Muscle layer of duodenum (tissue), 2 donors: Measurements from ENCODE around the gene CHL1.

Source experiments
- H3K27ac ChIP-seq: one replicate; pipeline ENCODE4 v1.7.0; 2013; ENCODE audit warnings: mild to moderate bottlenecking, low read length
- H3K27me3 ChIP-seq: one replicate; pipeline ENCODE4 v1.7.0; 2013; ENCODE audit warnings: low read depth, mild to moderate bottlenecking, control low read depth, low read length
- H3K36me3 ChIP-seq, 2 donors: one replicate each; pipeline ENCODE4 v1.7.0; 2013; ENCODE audit warnings: low read length in 2 of 2, control low read depth in 1 of 2, mild to moderate bottlenecking in 1 of 2; ENCODE audit not compliant: insufficient read depth in 2 of 2, control insufficient read depth in 1 of 2
- H3K4me1 ChIP-seq, 2 donors: one replicate each; pipeline ENCODE4 v1.7.0; 2013; ENCODE audit warnings: low read length in 2 of 2, mild to moderate bottlenecking in 2 of 2, control low read depth in 1 of 2, moderate library complexity in 1 of 2; ENCODE audit not compliant: insufficient read depth in 2 of 2, control insufficient read depth in 1 of 2
- H3K4me3 ChIP-seq, 2 donors: one replicate each; pipeline ENCODE4 v1.7.0; 2013; ENCODE audit warnings: low read length in 2 of 2, low read depth in 1 of 2, mild to moderate bottlenecking in 1 of 2
- H3K9me3 ChIP-seq, 2 donors: one replicate each; pipeline ENCODE4 v1.7.0; 2013; ENCODE audit warnings: low read length in 2 of 2, control low read depth in 1 of 2, mild to moderate bottlenecking in 1 of 2; ENCODE audit not compliant: control insufficient read depth in 1 of 2
- donor health status: healthy.

The CHL1 gene

GRCh38 chr3:418239-418929 is 221.8 kb downstream of the CHL1 start:
- no peak overlapping the region for H3K4me3 ChIP-seq
- H3K36me3 ChIP-seq: no peaks in the 10 kb centered on the region
- no peaks in the 10 kb centered on the region for H3K9me3 ChIP-seq
- H3K4me1 ChIP-seq: no peaks in the 10 kb centered on the region
- no peaks in the 10 kb centered on the region for H3K27me3 ChIP-seq
- no peak overlapping the region for H3K27ac ChIP-seq

- Histone ChIP-seq H3K27ac (no peak overlapping the region), H3K36me3 (no peaks in the 10 kb centered on the region), H3K27me3 (no peaks in the 10 kb centered on the region), H3K4me1 (no peaks in the 10 kb centered on the region), H3K9me3 (no peaks in the 10 kb centered on the region), H3K4me3 (no peak overlapping the region)
These were observed 224.0 kb downstream of the CHL1 start for GRCh38 chr3:420584-420983.

- no peak overlapping the region for H3K4me3 ChIP-seq
- no peaks in the 10 kb centered on the region for H3K9me3 ChIP-seq
- H3K4me1 ChIP-seq: no peaks in the 10 kb centered on the region
- H3K27ac ChIP-seq: no peak overlapping the region
- H3K36me3 ChIP-seq: no peaks in the 10 kb centered on the region
- no peaks in the 10 kb centered on the region for H3K27me3 ChIP-seq
These were observed 228.5 kb downstream of the CHL1 start for GRCh38 chr3:425079-425478.

GRCh38 chr3:426072-426471 is 229.5 kb downstream of the CHL1 start:
- Histone ChIP-seq H3K4me3 (no peak overlapping the region), H3K9me3 (no peaks in the 10 kb centered on the region), H3K27ac (no peak overlapping the region), H3K27me3 (no peaks in the 10 kb centered on the region), H3K4me1 (no peaks in the 10 kb centered on the region), H3K36me3 (no peaks in the 10 kb centered on the region)

GRCh38 chr3:427128-427527 is 230.6 kb downstream of the CHL1 start:
- H3K27ac ChIP-seq: no peak overlapping the region
- no peaks in the 10 kb centered on the region for H3K36me3 ChIP-seq
- no peak overlapping the region for H3K4me3 ChIP-seq
- no peaks in the 10 kb centered on the region for H3K9me3 ChIP-seq
- H3K4me1 ChIP-seq: no peaks in the 10 kb centered on the region
- no peaks in the 10 kb centered on the region for H3K27me3 ChIP-seq

- Histone ChIP-seq H3K36me3 (no peaks in the 10 kb centered on the region), H3K9me3 (no peaks in the 10 kb centered on the region), H3K27me3 (no peaks in the 10 kb centered on the region)
These were observed 233.6 kb downstream of the CHL1 start for GRCh38 chr3:430186-430585.

GRCh38 chr3:435161-435560 is 238.6 kb downstream of the CHL1 start:
- no peaks in the 10 kb centered on the region for H3K27me3 ChIP-seq
- H3K9me3 ChIP-seq: no peaks in the 10 kb centered on the region
- no peaks in the 10 kb centered on the region for H3K36me3 ChIP-seq
- H3K27ac ChIP-seq: no peak overlapping the region
- no peak overlapping the region for H3K4me3 ChIP-seq
- no peaks in the 10 kb centered on the region for H3K4me1 ChIP-seq

More at GRCh38 chr3:430186-430585, 233.6 kb downstream of the CHL1 start:
- Histone ChIP-seq H3K4me1 (no peaks in the 10 kb centered on the region), H3K27ac (no peak overlapping the region), H3K4me3 (no peak overlapping the region)

- Histone ChIP-seq H3K27me3 (no peaks in the 10 kb centered on the region), H3K4me1 (no peaks in the 10 kb centered on the region), H3K4me3 (no peak overlapping the region), H3K27ac (no peak overlapping the region), H3K9me3 (no peaks in the 10 kb centered on the region), H3K36me3 (no peaks in the 10 kb centered on the region)
These were observed 239.5 kb downstream of the CHL1 start for GRCh38 chr3:436053-436452.

GRCh38 chr3:440826-441225 is 244.3 kb downstream of the CHL1 start:
- Histone ChIP-seq H3K36me3 (no peaks in the 10 kb centered on the region), H3K9me3 (no peaks in the 10 kb centered on the region), H3K27ac (no peak overlapping the region), H3K4me3 (no peak overlapping the region), H3K4me1 (no peaks in the 10 kb centered on the region), H3K27me3 (no peaks in the 10 kb centered on the region)

GRCh38 chr3:445960-446359 is 249.4 kb downstream of the CHL1 start:
- no peak overlapping the region for H3K4me3 ChIP-seq
- H3K27me3 ChIP-seq: no peaks in the 10 kb centered on the region
- H3K4me1 ChIP-seq: no peaks in the 10 kb centered on the region
- H3K36me3 ChIP-seq: no peaks in the 10 kb centered on the region
- no peaks in the 10 kb centered on the region for H3K9me3 ChIP-seq
- H3K27ac ChIP-seq: no peak overlapping the region

GRCh38 chr3:447671-448070 is 251.1 kb downstream of the CHL1 start:
- no peaks in the 10 kb centered on the region for H3K4me1 ChIP-seq
- no peaks in the 10 kb centered on the region for H3K27me3 ChIP-seq
- H3K9me3 ChIP-seq: no peaks in the 10 kb centered on the region
- H3K27ac ChIP-seq: no peak overlapping the region
- H3K36me3 ChIP-seq: no peaks in the 10 kb centered on the region
- no peak overlapping the region for H3K4me3 ChIP-seq

- no peak overlapping the region for H3K4me3 ChIP-seq
- no peak overlapping the region for H3K27ac ChIP-seq
- H3K36me3 ChIP-seq: no peaks in the 10 kb centered on the region
- H3K4me1 ChIP-seq: no peaks in the 10 kb centered on the region
- H3K27me3 ChIP-seq: no peaks in the 10 kb centered on the region
- H3K9me3 ChIP-seq: no peaks in the 10 kb centered on the region
These were observed 253.1 kb downstream of the CHL1 start for GRCh38 chr3:449711-450110.
